HG02678 (cell line): ENCODE data around the gene SMIM5.
"Not testable (repeated sequence)": the region's sequence is repeated elsewhere in the genome, so short reads cannot be mapped to it uniquely, and the experiment has no call there.

Experiments
- ATAC-seq: cut with Tn5 transposase; IDR thresholded peaks from one replicate; pipeline ENCODE4 v1.9.1; 2021; ENCODE audit warnings: mild to moderate bottlenecking, moderate library complexity; ENCODE audit not compliant: unreplicated experiment

The SMIM5 gene

GRCh38 chr17:75624021-75624420 is 9.2 kb upstream of the SMIM5 start:
- no peak for ATAC-seq

DNA sequence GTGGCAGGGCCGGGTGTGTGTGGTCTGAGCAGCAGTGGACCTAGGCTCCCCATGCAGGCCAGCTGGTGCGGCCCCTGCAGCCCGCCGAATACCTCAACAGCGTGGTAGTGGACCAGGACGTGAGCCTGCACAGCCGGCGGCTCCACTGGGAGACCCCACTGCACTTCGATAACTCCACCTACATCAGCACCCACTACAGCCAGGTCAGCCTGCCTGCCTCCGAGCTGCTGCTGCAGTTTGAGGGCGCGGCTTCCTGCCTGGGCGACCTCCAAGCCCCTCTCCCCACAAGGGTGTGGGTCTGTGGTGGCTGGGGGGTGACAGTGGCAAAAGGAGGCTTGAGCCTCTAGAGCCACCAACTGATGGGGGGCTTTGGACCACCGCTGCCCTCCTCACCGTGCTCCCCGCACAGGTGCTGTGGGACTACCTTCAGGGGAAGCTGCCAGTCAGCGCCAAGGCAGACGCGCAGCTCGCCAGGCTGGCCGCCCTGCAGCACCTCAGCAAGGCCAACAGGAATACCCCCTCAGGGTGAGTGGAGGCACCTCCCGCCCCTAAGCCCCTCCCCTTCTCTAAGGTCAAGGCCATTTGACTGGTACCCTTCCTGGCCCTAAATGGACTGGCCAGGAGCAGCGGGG is 8.4 kb upstream of the SMIM5 start:
- ATAC-seq = no peak

GRCh38 chr17:75625813-75626486 is 7.3 kb upstream of the SMIM5 start:
- no peak for ATAC-seq

DNA sequence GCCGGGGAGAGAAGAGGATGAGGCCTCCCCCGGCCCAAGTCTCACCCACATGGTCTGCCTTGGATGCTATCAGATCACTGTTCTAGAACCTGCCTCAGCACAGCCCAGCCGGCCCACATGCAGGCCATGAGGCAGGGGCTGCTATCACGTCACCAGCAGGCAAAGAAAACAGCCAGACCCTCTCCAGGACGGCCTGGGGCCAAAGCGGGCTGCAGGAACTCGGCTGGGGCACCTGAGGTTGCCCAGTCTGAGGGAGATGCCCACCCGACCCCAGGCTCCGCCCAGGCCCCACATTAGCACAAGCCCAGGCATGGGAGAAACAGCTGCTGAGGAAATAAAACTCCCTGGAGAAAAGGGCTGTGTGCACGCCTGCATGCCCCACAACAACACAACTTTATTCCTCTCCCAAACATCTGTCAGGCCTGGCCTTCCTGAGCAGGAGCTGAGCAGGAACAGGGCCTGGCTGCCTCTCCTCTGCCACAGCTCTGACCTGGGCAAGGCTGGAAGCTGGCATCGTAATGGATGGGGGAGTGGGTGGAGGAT is 6.7 kb upstream of the SMIM5 start:
- ATAC-seq = no peak

- ATAC-seq = no peak
These were observed 6.1 kb upstream of the SMIM5 start for GRCh38 chr17:75627094-75627493.

GRCh38 chr17:75628425-75628824 is 4.8 kb upstream of the SMIM5 start:
- ATAC-seq = no peak

GRCh38 chr17:75629157-75629556 is 4.1 kb upstream of the SMIM5 start:
- ATAC-seq = no peak

- ATAC-seq = no peak
These were observed 2.9 kb upstream of the SMIM5 start for GRCh38 chr17:75630071-75630917.

GRCh38 chr17:75631353-75631752 is 1.9 kb upstream of the SMIM5 start:
- no peak for ATAC-seq

DNA sequence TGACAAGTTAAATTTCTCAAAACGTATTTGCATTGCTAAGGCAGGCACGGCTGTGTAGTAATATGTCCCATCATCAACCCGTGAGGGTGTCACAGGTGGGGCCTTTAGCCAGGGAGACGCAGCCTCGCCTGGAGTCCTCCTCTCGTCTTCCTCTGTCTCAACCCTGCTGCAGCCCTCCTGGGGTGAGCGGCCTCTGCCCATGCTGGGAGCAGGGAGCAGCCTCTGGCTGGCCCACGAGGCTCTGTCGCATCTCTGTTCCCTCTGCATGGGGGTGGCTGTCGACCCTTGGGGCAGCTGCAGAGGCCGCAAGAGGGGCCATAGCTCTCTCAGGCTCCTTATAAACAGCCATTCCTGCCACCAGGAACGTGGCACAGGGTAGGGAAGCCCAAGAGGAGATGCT is 806 bp upstream of the SMIM5 start:
- ATAC-seq = no peak

GRCh38 chr17:75633486-75634375 is 497 bp downstream of the SMIM5 start:
- ATAC-seq = no peak

DNA sequence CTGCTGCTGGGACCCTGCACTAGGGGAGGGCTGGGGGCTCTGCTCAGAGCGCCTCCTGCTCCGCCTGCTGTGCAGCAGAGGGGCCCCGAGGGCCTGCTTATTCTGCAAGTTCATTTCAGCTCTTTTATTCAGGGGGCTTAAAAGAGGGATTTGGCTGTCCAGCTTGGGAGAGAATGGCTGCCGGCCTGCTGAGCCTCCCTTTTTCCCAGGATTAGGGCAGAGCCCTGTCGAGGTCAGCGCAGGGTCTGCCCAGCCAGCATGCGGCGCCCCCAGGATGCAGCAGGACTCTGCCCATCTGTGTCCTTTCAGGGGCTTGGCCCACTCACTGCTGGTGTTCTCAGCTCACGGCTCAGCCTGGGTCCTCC is 1.1 kb downstream of the SMIM5 start:
- no peak for ATAC-seq

DNA sequence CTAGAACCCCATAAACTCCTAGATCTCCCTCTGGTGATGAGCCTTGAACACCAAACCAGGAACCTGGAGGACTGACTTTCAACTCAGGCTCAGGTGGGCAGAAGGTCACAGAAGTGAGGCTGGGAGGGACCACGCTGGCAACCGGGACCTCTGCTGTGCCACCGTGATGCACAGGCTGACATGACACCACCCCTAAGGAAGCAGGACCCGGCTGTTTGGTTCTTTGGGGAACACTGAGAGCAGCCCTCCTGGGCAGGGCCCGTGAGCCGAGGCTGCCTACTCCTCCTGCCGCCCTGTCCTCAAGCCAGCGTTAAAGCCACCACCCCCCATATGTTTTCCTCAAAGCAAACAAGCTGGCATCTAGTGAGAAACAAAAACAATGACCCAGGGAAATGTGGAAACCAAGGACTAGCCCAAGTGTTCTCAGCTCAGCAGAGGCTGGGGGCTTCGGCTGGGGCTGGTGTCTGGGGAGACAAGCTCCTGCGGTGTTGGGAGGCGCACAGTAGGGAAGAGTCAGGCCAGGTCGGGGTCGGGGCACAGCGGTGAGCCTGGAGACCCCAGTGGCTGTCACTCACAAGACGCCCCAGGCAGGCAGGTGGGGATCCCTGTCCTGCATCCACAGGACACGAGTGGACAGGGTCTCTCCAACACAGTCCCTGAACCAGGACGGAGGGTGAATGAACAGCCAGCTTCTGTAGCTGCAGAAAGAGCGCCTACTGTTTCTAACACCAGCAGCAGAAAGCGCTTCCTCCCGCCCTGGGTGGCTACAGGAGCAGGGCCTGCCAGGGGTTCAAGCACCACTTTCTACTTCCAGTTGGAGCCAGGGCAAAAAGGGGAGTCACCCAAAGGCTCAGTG is 1.7 kb downstream of the SMIM5 start:
- no peak for ATAC-seq

- ATAC-seq = no peak
These were observed 2.5 kb downstream of the SMIM5 start for GRCh38 chr17:75635610-75636202.

DNA sequence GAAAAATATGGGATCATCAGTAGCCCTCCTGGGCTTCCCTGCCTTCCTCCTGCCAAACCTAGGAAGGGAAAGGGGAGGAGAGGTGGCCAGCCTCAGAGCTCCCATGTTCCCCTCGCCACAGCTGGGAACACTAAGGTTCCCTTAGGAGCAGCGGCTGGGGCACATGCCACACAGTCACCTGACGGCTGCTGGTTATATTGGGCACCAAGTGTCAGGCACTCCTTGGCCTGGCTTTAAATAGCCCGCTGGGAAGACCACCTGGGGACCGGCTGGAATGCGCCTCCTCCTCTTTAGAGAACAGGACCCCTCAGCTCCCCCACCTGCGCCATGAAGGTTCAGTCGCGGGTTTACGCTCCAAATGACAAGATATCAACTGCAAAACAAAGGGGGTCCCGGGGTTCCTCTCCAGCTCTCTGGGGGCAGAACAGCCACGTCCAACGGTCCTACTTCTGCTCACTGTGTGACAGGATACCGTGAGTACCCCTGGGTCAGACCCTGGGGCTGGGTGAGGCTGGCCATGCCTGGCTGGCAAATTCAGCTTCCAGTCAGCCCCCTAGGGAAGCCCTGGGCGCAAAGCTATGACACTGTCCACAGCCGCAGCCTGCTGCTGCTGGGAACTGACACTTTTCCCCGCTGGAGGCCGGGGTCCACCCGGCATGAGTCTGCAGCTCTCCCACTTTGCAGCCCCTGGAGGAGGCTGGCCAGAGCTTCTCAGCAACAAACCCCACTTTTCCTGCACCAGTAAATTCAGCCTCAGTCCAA is 3.3 kb downstream of the SMIM5 start:
- ATAC-seq = no peak

- ATAC-seq = no peak
These were observed 3.9 kb downstream of the SMIM5 start for GRCh38 chr17:75637143-75637538.

GRCh38 chr17:75637551-75637950 is 4.3 kb downstream of the SMIM5 start:
- ATAC-seq = no peak

GRCh38 chr17:75638039-75638438 is 4.8 kb downstream of the SMIM5 start:
- ATAC-seq = not testable (repeated sequence)

DNA sequence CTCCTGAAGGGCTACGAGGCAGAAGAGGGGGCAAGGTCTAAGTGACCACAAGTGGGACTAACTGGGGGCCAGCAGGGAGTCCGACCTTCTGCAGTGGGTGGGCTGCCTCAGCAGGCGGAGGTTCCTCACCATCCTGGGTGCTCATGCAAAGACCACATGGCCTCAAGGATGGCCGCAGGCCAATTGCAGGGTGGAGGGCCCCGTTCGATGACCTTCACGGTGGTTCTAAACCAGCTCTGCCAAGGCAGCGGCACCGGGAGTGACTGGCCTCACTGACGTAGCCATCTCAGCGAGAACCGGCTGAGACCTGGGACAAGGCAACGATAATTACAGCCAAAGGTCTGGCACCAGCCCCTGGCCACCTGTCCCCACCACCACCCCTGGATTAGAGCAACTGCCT is 5.7 kb downstream of the SMIM5 start:
- ATAC-seq = no peak
